GM23248 (cell line): ENCODE data around the gene RUNX1. TPM values are rescaled to one million over a fixed set of nuclear protein-coding genes. Genes with fewer than 3 reads are reported as not detected.

Experiments used
- DNase-seq: peaks from one replicate; pipeline ENCODE4 v3.0.0-alpha.2; 2015
- H2AFZ ChIP-seq: fragments of 200-600 bp; sonication (generic); 2 replicates; pipeline ENCODE4 v1.6.1; 2016; ENCODE audit warnings: antibody characterized with exemption
- H3F3A ChIP-seq: fragments of 200-600 bp; sonication (generic); 2 replicates; pipeline ENCODE4 v1.6.1; 2016; ENCODE audit warnings: mild to moderate bottlenecking, antibody characterized with exemption, mixed run types; ENCODE audit not compliant: insufficient read depth
- H3K27ac ChIP-seq: fragments of 200-600 bp; sonication (generic); 2 replicates; pipeline ENCODE4 v1.5.1; 2016; ENCODE audit warnings: mild to moderate bottlenecking
- H3K27me3 ChIP-seq: fragments of 200-600 bp; sonication (generic); replicated peaks from 2 replicates; pipeline ENCODE4 v1.6.1; 2016; ENCODE audit warnings: mild to moderate bottlenecking; ENCODE audit not compliant: insufficient read depth
- H3K36me3 ChIP-seq: fragments of 200-600 bp; sonication (generic); 2 replicates; pipeline ENCODE4 v1.6.1; 2016; ENCODE audit warnings: low read depth, mild to moderate bottlenecking
- H3K4me1 ChIP-seq: fragments of 200-600 bp; sonication (generic); 2 replicates; pipeline ENCODE4 v1.6.1; 2016; ENCODE audit warnings: mild to moderate bottlenecking; ENCODE audit not compliant: insufficient read depth
- H3K4me2 ChIP-seq: fragments of 200-600 bp; sonication (generic); one replicate; pipeline ENCODE4 v1.6.1; 2016; ENCODE audit warnings: mild to moderate bottlenecking; ENCODE audit not compliant: unreplicated experiment
- H3K4me3 ChIP-seq: fragments of 200-600 bp; sonication (generic); 2 replicates; pipeline ENCODE4 v1.5.1; 2016; ENCODE audit warnings: mild to moderate bottlenecking
- H3K79me2 ChIP-seq: fragments of 200-600 bp; sonication (generic); 2 replicates; pipeline ENCODE4 v1.6.1; 2016; ENCODE audit warnings: mild to moderate bottlenecking; ENCODE audit not compliant: insufficient read depth
- H3K9ac ChIP-seq: fragments of 200-600 bp; sonication (generic); 2 replicates; pipeline ENCODE4 v1.6.1; 2016; ENCODE audit warnings: mild to moderate bottlenecking
- H3K9me2 ChIP-seq: fragments of 200-600 bp; sonication (generic); 2 replicates; pipeline ENCODE4 v1.6.1; 2016; ENCODE audit warnings: mixed run types, mild to moderate bottlenecking, moderate library complexity; ENCODE audit not compliant: insufficient read depth
- H3K9me3 ChIP-seq: fragments of 200-600 bp; sonication (generic); one replicate; pipeline ENCODE4 v1.6.1; 2017; ENCODE audit warnings: low read depth
- H4K20me1 ChIP-seq: fragments of 200-600 bp; sonication (generic); 2 replicates; pipeline ENCODE4 v1.6.0; 2016; ENCODE audit not compliant: insufficient read depth
- EZH2 ChIP-seq: fragments of 200-600 bp; sonication (generic); IDR thresholded peaks from 2 replicates; pipeline ENCODE4 v1.6.1; 2018; ENCODE audit warnings: antibody characterized with exemption, mild to moderate bottlenecking; ENCODE audit not compliant: insufficient read depth, poor library complexity, severe bottlenecking
- EZH2phosphoT487 ChIP-seq: fragments of 200-600 bp; sonication (generic); IDR thresholded peaks from 2 replicates; pipeline ENCODE4 v1.6.1; 2018; ENCODE audit warnings: antibody characterized with exemption, moderate library complexity, mild to moderate bottlenecking, low read depth; ENCODE audit not compliant: insufficient read depth
- WGBS, 2 experiments: methylation state at CpG; one replicate each; pipeline ENCODE4 v1.1.6; 2015 to 2017; ENCODE audit warnings: low lambda C conversion rate in 2 of 2, low coverage in 1 of 2; ENCODE audit errors: missing lambda C conversion rate in 2 of 2; 5-methylcytosine and 5-hydroxymethylcytosine counted together
- in situ Hi-C: fragments of 300-500 bp; cut with MboI; formaldehyde crosslinking; loops from 2 replicates; pipeline ENCODE4 v1.15.0; 2020
- polyA plus RNA-seq: library from polyadenylated mRNA; unstranded; fragments of >200 nt; fragmentation: Nextera tagmentation; extraction: Ambion mirVana; gene quantifications from 2 replicates; pipeline ENCODE4 v1.2.1, GENCODE V29; 2016
- total RNA-seq: library from RNA; depleted of rRNA; stranded (reverse); fragments of >200 nt; shearing (Covaris generic); gene quantifications from 2 replicates; pipeline ENCODE4 v1.2.3, GENCODE V29; 2014

The RUNX1 gene
- total and polyA plus RNA-seq, 2 experiments from 2014 or later, result 21.3 to 32.6 TPM

- Histone ChIP-seq H4K20me1 (no peaks in the 10 kb centered on the region), H3K4me3 (no peak overlapping the region), H3K36me3 (no peaks in the 10 kb centered on the region), H3K27me3 (no peaks in the 10 kb centered on the region), H3K79me2 (no peaks in the 10 kb centered on the region), H3K4me2 (no peak overlapping the region), H3K9me2 (no peaks in the 10 kb centered on the region), H3K27ac (no peak overlapping the region), H3K9me3 (no peaks in the 10 kb centered on the region), H3K4me1 (peaks cover 27% of the 10 kb centered on the region), H3K9ac (no peak overlapping the region), H3F3A (peaks cover 30% of the 10 kb centered on the region), H2AFZ (no peak overlapping the region)
- in situ Hi-C loops, result no loop called here
- 93 to 96% methylated on average over 6 of the region's 6 CpGs for WGBS, 2 experiments
- TF ChIP-seq EZH2phosphoT487 (no peak), EZH2 (no peak)
- DNase-seq, result no peak
Measured at GRCh38 chr21:35005560-35006224, 43.4 kb downstream of the RUNX1 start.

GRCh38 chr21:35005077-35005476 is 44.0 kb downstream of the RUNX1 start:
- H3K9me2 ChIP-seq, result no peaks in the 10 kb centered on the region
- no peaks in the 10 kb centered on the region for H3K9me3 ChIP-seq
- H3K27me3 ChIP-seq, result no peaks in the 10 kb centered on the region
- no peaks in the 10 kb centered on the region for H3K79me2 ChIP-seq
- H3K4me1 ChIP-seq, result peaks cover 27% of the 10 kb centered on the region
- no peaks in the 10 kb centered on the region for H3K36me3 ChIP-seq
- no peak overlapping the region for H3K4me3 ChIP-seq
- TF ChIP-seq EZH2 (no peak), EZH2phosphoT487 (no peak)
- peak; percentile 39 for DNase-seq
- 9 to 14% methylated on average over 2 of the region's 2 CpGs for WGBS, 2 experiments
- H3F3A ChIP-seq, result peaks cover 30% of the 10 kb centered on the region
- no peak overlapping the region for H3K27ac ChIP-seq
- peak overlapping the region; percentile 2 for H3K4me2 ChIP-seq
- H3K9ac ChIP-seq, result no peak overlapping the region
- H2AFZ ChIP-seq, result no peak overlapping the region
- H4K20me1 ChIP-seq, result no peaks in the 10 kb centered on the region
- in situ Hi-C loops, result no loop called here

GRCh38 chr21:35004314-35004713 is 44.8 kb downstream of the RUNX1 start:
- Histone ChIP-seq H3K79me2 (no peaks in the 10 kb centered on the region), H3K4me3 (no peak overlapping the region), H3K4me1 (peaks cover 30% of the 10 kb centered on the region), H3K4me2 (no peak overlapping the region), H3K9me2 (no peaks in the 10 kb centered on the region), H3K27me3 (no peaks in the 10 kb centered on the region), H2AFZ (no peak overlapping the region), H3K9ac (no peak overlapping the region), H3K27ac (no peak overlapping the region), H3K36me3 (no peaks in the 10 kb centered on the region), H3F3A (peaks cover 30% of the 10 kb centered on the region), H4K20me1 (no peaks in the 10 kb centered on the region), H3K9me3 (no peaks in the 10 kb centered on the region)
- 98% methylated on average over 3 of the region's 3 CpGs for WGBS, 2 experiments
- DNase-seq, result no peak
- TF ChIP-seq EZH2, result no peak
- in situ Hi-C loops, result no loop called here

GRCh38 chr21:35002879-35003722 is 46.0 kb downstream of the RUNX1 start:
- H3K9me3 ChIP-seq, result no peaks in the 10 kb centered on the region
- H3K4me1 ChIP-seq, result peaks cover 37% of the 10 kb centered on the region
- H3K27me3 ChIP-seq, result no peaks in the 10 kb centered on the region
- DNase-seq, result peak; percentile 88
- no peaks in the 10 kb centered on the region for H4K20me1 ChIP-seq
- no peak overlapping the region for H3K9ac ChIP-seq
- H3F3A ChIP-seq, result peaks cover 30% of the 10 kb centered on the region
- no peak overlapping the region for H3K4me2 ChIP-seq
- H3K36me3 ChIP-seq, result no peaks in the 10 kb centered on the region
- peak overlapping the region; percentile 60 for H3K27ac ChIP-seq
- TF ChIP-seq EZH2 (no peak), EZH2phosphoT487 (0 out of 2 replicates have a peak, but pooled peaks have one; percentile 43)
- H3K9me2 ChIP-seq, result no peaks in the 10 kb centered on the region
- H3K4me3 ChIP-seq, result no peak overlapping the region
- in situ Hi-C loops, result no loop called here
- no peaks in the 10 kb centered on the region for H3K79me2 ChIP-seq
- no peak overlapping the region for H2AFZ ChIP-seq
- WGBS, 2 experiments, result 61 to 62% methylated on average over 5 of the region's 5 CpGs
